ENCODE data around the gene TMEM200B.
"Not testable (repeated sequence)": the region's sequence is repeated elsewhere in the genome, so short reads cannot be mapped to it uniquely, and the experiment has no call there.

TMEM200B gene

DNA sequence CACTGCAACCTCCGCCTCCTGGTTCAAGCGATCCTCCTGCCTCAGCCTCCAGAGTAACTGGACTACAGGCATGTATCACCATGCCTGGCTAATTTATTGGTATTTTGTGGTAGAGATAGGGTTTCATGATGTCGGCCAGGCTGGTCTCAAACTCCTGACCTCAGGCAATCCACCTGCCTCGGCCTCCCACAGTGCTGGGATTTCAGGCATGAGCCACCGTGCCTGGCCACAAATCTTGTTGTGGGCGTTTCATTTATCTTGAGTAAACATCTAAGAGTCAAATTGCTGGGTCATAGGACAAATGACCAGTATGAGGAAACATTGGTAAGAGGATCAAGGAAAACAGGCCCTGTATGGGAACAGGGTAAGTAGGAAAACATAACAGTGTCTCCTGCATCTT, 17.9 kb downstream of the TMEM200B start:
- no peak for DNase-seq

DNA sequence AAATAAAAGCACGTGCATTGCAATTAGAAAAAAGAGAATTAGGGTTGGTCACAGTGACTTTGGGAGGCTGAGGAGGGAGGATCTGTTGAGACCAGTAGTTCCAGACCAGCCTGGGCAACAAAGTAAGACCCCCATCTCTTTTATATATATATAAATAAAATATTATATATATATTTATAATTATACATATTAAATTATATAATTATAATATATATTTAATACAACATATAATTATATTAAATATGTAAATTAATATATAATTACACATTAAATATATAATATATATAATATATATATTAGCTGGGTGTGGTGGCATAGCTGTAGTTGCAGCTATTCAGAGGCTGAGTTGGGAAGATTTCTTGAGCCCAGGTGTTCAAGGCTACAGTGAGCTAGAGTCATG, 23.2 kb downstream of the TMEM200B start:
- no peak for DNase-seq

DNA sequence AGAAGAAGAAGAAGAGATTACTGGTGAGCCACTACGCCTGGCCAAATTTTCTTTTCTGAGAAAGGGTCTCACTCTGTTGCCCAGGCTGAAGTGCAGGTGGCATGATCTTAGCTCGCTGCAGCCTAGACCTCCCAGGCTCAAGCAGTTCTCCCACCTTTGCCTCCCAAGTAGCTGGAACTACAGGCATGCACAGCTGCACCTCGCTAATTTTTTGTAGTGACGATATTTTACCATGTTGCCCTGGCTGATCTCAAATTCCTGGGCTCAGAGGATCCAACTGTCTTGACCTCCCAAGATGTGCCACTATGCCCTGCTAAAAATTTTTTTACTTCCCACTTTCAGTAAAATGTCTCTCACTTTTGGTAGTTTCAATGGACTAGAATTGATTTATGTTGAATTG, 24.4 kb downstream of the TMEM200B start:
- DNase-seq, result no peak

DNA sequence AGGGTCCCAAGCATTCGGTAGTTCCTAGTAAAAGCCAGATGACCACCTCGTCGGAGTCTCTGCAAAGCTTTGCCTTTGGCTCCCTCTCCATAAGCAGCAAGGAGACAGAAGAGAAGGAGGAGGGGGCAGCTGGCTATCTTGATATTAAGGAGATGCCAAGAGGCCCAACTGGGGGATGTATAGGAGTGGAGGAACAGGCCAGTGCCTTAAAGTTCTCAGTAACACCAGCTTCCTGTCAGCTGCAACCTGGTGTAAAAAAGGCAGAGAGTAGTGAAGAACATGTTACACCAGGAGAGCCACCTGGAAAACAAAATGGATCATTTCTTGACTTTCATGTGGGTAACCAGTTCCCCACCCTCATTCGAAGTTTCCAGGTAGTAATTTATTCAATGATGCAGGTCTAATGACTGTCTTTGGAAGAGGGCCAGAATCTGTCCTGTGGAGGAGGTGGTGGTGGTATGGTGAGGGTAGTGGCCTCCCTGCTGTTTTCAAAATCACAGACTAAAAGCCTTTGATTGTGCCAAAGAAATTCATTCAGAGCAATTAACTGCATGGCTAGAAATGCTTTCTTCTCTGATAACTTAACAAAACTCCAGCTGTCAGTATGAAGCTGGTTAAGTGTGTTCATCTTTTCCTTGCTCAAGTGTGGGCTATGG, 27.3 kb downstream of the TMEM200B start:
- no peak for DNase-seq

DNA sequence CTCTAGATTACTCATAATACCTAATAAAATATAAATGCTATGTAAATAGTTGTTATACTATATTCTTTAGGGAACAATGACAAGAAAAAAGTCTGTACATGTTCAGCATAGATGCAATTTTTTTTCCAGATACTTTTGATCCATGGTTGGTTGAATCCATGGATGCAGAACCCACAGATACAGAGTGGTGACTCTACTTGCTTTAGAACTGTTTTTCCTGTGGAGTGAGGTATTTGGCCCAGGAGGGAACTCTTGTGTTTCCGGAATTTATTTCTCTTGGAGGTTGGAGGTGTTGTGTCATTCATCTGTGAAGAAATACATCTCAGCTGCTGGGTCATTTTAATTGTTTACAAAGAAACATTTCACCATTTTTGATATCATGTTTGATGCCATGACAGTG, 28.7 kb downstream of the TMEM200B start:
- no peak for DNase-seq

DNA sequence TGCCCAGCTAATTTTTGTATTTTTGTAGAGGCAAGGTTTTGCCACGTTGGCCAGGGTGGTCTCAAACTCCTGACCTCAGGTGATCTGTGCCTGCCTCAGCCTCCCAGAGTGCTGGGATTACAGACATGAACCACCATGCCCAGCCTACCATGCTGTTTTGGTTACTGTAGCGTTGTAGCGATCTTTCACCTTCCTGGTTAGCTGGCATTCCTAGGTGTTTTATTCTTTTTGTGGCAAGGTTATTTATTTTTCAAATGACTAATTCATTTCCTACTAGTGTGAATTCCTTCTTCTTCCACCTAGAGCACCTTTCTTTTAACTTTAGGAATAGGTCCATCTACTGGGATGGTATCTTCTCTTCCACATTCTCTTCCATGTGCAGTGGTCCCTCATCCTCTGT, 29.3 kb downstream of the TMEM200B start:
- no peak for DNase-seq

DNA sequence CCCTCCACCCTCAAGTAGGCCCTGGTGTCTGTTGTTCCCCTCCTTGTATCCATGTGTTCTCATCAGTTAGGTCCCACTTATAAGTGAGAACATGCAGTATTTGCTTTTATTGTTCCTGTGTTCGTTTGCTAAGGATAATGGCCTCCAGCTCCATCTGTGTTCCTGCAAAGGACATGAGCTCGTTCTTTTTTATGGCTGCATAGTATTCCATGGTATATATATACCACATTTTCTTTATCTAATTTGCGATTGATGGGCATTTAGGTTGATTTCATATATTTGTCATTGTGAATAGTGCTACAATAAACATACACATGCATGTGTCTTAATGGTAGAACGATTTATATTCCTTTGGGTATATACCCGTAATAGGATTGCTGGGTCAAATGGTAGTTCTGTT, 31.0 kb downstream of the TMEM200B start:
- not testable (repeated sequence) for DNase-seq

DNA sequence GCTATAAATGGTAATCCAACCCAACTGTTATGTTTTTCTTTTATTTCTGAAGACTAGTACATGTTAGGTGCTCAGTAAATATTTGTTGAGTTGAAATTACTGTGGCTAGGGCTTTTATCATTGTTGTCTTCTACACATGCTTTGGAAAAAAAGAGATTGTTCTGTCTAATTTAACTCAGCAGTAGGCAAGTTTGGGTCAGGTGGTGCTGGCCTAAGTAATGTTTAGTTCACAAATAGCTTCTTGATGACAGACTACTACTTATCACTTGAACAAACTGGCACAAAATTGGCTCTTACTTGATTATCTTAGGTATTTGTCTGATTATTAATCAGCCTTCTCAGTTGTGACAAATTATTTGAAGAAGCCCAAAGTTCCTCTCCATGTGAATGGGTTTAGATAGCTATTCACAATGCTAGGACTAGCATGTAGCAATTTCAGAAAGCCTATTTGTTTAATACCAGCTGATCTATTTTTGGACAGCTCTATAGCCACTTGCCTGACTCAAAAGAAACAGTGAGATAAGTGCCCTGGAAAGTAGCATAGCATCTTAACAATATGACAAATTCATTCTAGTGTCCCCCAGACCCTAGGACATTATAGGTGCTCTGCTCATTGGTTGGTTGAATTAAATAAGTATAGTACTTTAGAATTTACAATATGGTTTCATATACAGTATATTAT, 32.6 kb downstream of the TMEM200B start:
- DNase-seq, result no peak

DNA sequence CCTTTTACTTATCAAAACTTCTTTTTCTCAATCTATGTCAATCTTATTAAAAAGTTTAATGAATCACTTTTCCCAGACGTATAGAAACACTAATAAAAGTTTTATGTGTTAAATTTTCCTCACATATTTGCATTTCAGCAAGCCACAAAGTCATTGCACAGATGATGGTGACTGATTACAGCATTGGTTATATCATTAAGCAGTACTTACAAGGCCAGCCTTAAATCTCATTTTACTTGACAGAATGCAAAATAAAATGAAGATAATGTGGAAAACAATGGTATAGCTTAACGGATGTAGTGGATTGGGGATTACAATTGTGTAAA, 39.5 kb downstream of the TMEM200B start:
- no peak for DNase-seq

DNA sequence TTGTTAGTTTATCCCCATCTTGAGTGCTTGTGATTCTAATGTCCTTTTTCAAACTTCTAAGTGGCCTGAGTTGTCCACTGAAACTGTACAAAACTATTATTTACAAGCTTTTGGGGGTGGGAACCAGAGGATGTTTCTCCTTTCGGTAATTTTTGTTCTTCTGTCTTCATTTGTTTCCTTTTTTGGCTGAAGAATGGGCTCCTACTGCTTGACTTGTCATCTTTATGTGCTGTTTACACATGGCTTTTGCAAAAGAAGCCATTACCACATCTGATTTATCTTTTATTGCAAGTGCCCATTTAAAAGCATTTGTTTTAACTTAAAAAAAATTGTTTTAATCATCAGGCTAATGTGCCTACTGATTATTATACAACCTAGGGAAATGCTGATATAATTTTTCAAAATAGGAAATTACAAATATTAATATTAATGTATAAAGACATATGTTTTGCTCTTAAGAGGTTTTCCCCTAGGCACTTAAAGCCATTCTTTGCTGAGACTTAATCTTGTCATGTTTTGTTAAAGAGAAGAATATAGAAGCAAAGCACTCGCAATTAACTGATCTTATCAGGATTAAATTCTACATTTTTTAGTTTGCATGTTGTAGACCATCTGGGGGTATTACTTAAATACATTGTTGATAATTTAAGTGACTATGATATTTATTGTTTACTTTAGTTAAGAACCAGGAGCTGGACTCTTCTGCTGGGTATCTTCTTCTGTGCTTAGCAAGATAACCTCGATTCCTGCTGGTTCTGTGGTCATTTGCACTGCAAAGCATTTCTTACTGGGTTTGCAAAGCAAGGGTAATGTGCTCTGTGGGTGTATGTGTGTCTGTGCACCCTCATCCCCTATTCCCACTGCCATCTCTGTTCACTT, 40.1 kb downstream of the TMEM200B start:
- no peak for DNase-seq

DNA sequence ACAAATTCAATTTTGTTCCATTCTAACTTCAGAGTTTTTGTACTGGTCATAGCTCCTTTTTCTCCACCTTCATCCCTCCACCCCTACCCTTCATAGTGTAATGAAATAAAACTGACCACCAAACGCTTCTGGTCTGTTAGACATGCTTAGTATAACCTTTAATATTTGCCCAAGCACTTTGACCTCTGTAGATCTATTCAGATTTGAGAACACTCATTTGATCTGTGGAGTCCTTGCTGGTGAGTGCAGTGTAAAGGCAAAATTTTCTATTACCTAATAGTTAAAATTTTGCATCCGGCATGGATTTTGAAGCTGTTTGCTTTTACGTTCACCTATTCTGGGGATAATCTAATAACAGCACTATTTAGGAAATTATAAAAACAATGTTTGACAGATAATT, 41.2 kb downstream of the TMEM200B start:
- no peak for DNase-seq

DNA sequence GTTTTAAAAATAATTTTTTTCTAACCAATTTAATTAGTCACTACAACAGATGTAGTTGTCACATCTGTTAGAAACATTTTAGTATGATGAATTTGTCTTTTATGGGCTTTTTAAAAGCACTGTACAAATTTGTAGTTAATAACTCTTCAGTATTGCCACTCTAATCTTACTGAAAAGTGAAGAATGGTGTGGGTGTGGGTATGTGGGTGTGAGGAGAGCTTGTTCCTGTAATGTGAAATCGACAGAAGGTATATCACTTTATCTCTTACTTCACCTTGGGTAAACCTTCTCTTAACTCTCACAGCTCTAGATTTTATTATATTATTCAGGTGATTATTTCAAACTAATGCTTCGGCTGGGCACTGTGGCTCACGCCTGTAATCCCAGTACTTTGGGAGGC, 42.5 kb downstream of the TMEM200B start:
- DNase-seq, result no peak

DNA sequence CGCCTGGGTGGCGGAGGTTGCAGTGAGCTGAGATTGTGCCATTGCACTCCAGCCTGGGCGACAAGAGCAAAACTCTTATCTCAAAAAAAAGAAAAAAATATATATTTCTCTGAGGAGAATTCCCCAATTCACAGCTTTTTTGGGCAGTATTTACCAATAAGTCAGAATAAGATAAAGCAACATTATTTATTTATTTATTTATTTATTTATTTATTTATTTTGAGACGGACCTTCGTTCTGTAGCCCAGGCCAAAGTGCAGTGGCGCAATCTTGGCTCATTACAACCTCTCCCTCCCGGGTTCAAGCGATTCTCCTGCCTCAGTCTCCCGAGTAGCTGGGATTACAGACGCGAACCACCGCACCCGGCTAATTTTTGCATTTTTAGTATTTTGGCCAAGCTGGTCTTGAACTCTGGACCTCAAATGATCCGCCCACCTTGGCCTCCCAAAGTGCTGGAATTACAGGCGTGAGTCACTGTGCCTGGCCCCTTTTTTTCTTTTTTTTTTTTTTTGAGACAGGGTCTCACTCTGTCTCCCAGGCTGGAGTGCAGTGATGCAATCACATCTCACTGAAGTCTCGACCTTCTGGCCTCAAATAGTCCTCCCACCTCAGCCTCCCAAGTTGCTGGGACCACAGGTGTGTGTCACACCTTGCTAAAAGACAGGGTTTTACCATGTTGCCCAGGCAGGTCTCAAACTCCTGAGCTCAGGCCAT, 43.6 kb downstream of the TMEM200B start:
- not testable (repeated sequence) for DNase-seq

DNA sequence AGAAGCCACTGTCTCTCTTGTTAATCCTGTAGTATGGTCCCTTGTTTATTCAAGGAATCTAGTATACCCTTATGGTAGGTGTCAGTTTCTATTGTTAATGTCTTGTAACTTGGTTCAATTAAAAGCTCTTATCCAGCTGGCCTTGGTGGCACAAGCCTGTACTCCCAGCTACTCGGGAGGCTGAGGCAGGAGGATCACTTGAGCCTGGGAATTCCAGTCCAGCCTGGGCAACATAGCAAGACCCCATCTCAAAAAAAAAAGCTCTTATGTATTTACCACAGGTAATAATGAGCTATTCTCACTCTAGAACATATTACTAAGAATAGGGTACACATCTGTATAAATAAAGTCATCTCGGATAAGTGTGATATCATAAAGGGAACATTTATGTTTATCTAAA, 46.5 kb downstream of the TMEM200B start:
- no peak for DNase-seq

All from hippocampal formation (tissue), 2 donors.